ENCODE results near the gene TUBB4B.

GRCh38 chr9:137236238-137236935 lies 4.7 kb upstream of the TUBB4B start:
- TF ChIP-seq USF2 (IDR thresholded peaks at IDR 0.05; ENCODE audit: low read depth, low read length) (no peak), POLR2A (IDR thresholded peaks at IDR 0.05; ENCODE audit: low read depth, low read length) (no peak), SMC3 (IDR thresholded peaks at IDR 0.05; ENCODE audit: low read depth, low read length) (peak; percentile 79), RAD21 (IDR thresholded peaks at IDR 0.05; ENCODE audit: low read length) (peak; percentile 81), NFE2L2 (IDR thresholded peaks at IDR 0.05; ENCODE audit: low read depth, low read length) (no peak), MAFK (IDR thresholded peaks at IDR 0.05; ENCODE audit: low read depth, low read length) (no peak), CEBPB (IDR thresholded peaks at IDR 0.05; ENCODE audit: low read depth, low read length) (no peak), MXI1 (IDR thresholded peaks at IDR 0.05; ENCODE audit: borderline replicate concordance, low read depth, low read length) (no peak), ELK1 (IDR thresholded peaks at IDR 0.05; ENCODE audit: borderline replicate concordance, low read depth, low read length) (no peak), RFX5 (IDR thresholded peaks at IDR 0.05; ENCODE audit: low read depth, low read length) (no peak), RCOR1 (IDR thresholded peaks at IDR 0.05; ENCODE audit: insufficient replicate concordance, low read length) (no peak), FOS (IDR thresholded peaks at IDR 0.05; ENCODE audit: low read depth, low read length) (no peak), BHLHE40 (IDR thresholded peaks at IDR 0.05; ENCODE audit: low read depth, low read length) (no peak)
- TF ChIP-seq, protein P1, sequence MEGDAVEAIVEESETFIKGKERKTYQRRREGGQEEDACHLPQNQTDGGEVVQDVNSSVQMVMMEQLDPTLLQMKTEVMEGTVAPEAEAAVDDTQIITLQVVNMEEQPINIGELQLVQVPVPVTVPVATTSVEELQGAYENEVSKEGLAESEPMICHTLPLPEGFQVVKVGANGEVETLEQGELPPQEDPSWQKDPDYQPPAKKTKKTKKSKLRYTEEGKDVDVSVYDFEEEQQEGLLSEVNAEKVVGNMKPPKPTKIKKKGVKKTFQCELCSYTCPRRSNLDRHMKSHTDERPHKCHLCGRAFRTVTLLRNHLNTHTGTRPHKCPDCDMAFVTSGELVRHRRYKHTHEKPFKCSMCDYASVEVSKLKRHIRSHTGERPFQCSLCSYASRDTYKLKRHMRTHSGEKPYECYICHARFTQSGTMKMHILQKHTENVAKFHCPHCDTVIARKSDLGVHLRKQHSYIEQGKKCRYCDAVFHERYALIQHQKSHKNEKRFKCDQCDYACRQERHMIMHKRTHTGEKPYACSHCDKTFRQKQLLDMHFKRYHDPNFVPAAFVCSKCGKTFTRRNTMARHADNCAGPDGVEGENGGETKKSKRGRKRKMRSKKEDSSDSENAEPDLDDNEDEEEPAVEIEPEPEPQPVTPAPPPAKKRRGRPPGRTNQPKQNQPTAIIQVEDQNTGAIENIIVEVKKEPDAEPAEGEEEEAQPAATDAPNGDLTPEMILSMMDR (conservative IDR thresholded peaks at IDR 0.05; ENCODE audit: low read depth, low read length): peak; percentile 100

Data from IMR-90 (cell line).